Astrocyte (in vitro differentiated cells and primary cell): ENCODE measurements around the gene ETV6. TPM values are rescaled to one million over a fixed set of nuclear protein-coding genes. Genes with fewer than 3 reads are reported as not detected.
A peak's percentile ranks its signal among the peaks of the same experiment; 100 is the strongest.

ENCODE experiments used
- DNase-seq: peaks from one replicate; pipeline ENCODE4 v3.0.0-alpha.2; 2010; ENCODE audit warnings: low read depth
- FAIRE-seq: peaks from 2 replicates; lab custom pipeline; 2011; peaks lifted over from hg19 to GRCh38; lab: Jason Lieb, UNC
- H2AFZ ChIP-seq: 2 replicates; pipeline ENCODE4 v1.6.0; 2012; ENCODE audit warnings: low read depth, low read length, inconsistent platforms
- H3K27ac ChIP-seq: 2 replicates; pipeline ENCODE4 v1.5.1; 2011; ENCODE audit warnings: low read depth, low read length, inconsistent platforms
- H3K27me3 ChIP-seq: 2 replicates; pipeline ENCODE4 v1.6.0; 2011; ENCODE audit warnings: low read length, inconsistent platforms; ENCODE audit not compliant: insufficient read depth
- H3K36me3 ChIP-seq: 2 replicates; pipeline ENCODE4 v1.5.1; 2011; ENCODE audit warnings: low read length, inconsistent platforms; ENCODE audit not compliant: insufficient read depth
- H3K4me1 ChIP-seq: 2 replicates; pipeline ENCODE4 v1.5.1; 2011; ENCODE audit warnings: low read length, inconsistent platforms; ENCODE audit not compliant: insufficient read depth
- H3K4me2 ChIP-seq: 2 replicates; pipeline ENCODE4 v1.6.0; 2012; ENCODE audit warnings: low read length, inconsistent platforms
- H3K4me3 ChIP-seq: 2 replicates; pipeline ENCODE4 v1.5.1; 2011; ENCODE audit warnings: low read depth, mild to moderate bottlenecking, low read length, inconsistent platforms; ENCODE audit not compliant: insufficient read depth
- H3K79me2 ChIP-seq: 2 replicates; pipeline ENCODE4 v1.6.0; 2012; ENCODE audit warnings: mild to moderate bottlenecking, low read length, inconsistent platforms; ENCODE audit not compliant: insufficient read depth
- H3K9ac ChIP-seq: 2 replicates; pipeline ENCODE4 v1.6.0; 2012; ENCODE audit warnings: mild to moderate bottlenecking, low read length, inconsistent platforms
- H3K9me3 ChIP-seq: 2 replicates; pipeline ENCODE4 v1.5.1; 2012; ENCODE audit warnings: low read depth, mild to moderate bottlenecking, low read length, inconsistent platforms; ENCODE audit not compliant: insufficient read depth
- H4K20me1 ChIP-seq: 2 replicates; pipeline ENCODE4 v1.6.0; 2012; ENCODE audit warnings: low read length, inconsistent platforms; ENCODE audit not compliant: insufficient read depth
- H3K27ac Mint-ChIP-seq: one replicate; pipeline ENCODE4 v1.8.0; 2021; ENCODE audit warnings: mild to moderate bottlenecking, mixed read lengths; ENCODE audit not compliant: unreplicated experiment
- H3K27me3 Mint-ChIP-seq: one replicate; pipeline ENCODE4 v1.8.0; 2021; ENCODE audit warnings: low read depth, mixed read lengths; ENCODE audit not compliant: unreplicated experiment
- H3K36me3 Mint-ChIP-seq: one replicate; pipeline ENCODE4 v1.8.0; 2021; ENCODE audit warnings: low read depth, mixed read lengths; ENCODE audit not compliant: unreplicated experiment
- H3K4me1 Mint-ChIP-seq: one replicate; pipeline ENCODE4 v1.8.0; 2021; ENCODE audit warnings: low read depth, mixed read lengths; ENCODE audit not compliant: unreplicated experiment
- H3K4me3 Mint-ChIP-seq: one replicate; pipeline ENCODE4 v1.8.0; 2021; ENCODE audit warnings: mild to moderate bottlenecking, moderate library complexity, mixed read lengths; ENCODE audit not compliant: unreplicated experiment
- H3K9me3 Mint-ChIP-seq: one replicate; pipeline ENCODE4 v1.8.0; 2021; ENCODE audit warnings: mild to moderate bottlenecking, mixed read lengths; ENCODE audit not compliant: unreplicated experiment
- CTCF ChIP-seq: IDR thresholded peaks from 2 replicates; pipeline ENCODE4 v1.5.1; 2011; ENCODE audit warnings: low read depth, mild to moderate bottlenecking, inconsistent platforms, low read length, moderate library complexity; ENCODE audit not compliant: insufficient read depth
- EZH2 ChIP-seq: IDR thresholded peaks from 2 replicates; pipeline ENCODE4 v1.6.1; 2012; ENCODE audit warnings: mild to moderate bottlenecking, low read length, inconsistent platforms; ENCODE audit not compliant: insufficient read depth
- total RNA-seq: library from RNA; stranded (reverse); gene quantifications from 2 replicates; pipeline ENCODE4 v1.2.1, GENCODE V29; 2021

Gene ETV6
- total RNA-seq, 1 donor from 2014 or later, result 41.2 TPM

GRCh38 chr12:11822081-11822834 lies 172.8 kb downstream of the ETV6 start:
- peak overlapping the region; percentile 75 for H3K9ac ChIP-seq
- peak; percentile 77 for DNase-seq
- peak overlapping the region; percentile 39 for H3K4me3 ChIP-seq
- Mint-ChIP-seq H3K27me3 (no peaks in the 10 kb centered on the region), H3K4me3 (peak overlapping the region; percentile 43), H3K36me3 (peaks cover 11% of the 10 kb centered on the region), H3K27ac (peak overlapping the region; percentile 92), H3K9me3 (no peaks in the 10 kb centered on the region), H3K4me1 (peaks cover 51% of the 10 kb centered on the region)
- H2AFZ ChIP-seq, result no peak overlapping the region
- H3K4me1 ChIP-seq, result peaks cover 35% of the 10 kb centered on the region
- H3K4me2 ChIP-seq, result peak overlapping the region; percentile 80
- TF ChIP-seq EZH2, result no peak
- TF ChIP-seq CTCF, result no peak
- peak overlapping the region; percentile 88 for H3K27ac ChIP-seq
- H4K20me1 ChIP-seq, result peaks cover 5% of the 10 kb centered on the region
- H3K9me3 ChIP-seq, result no peaks in the 10 kb centered on the region
- no peaks in the 10 kb centered on the region for H3K27me3 ChIP-seq
- peaks cover 16% of the 10 kb centered on the region for H3K79me2 ChIP-seq
- no peaks in the 10 kb centered on the region for H3K36me3 ChIP-seq
- peak; percentile 67 for FAIRE-seq

DNA sequence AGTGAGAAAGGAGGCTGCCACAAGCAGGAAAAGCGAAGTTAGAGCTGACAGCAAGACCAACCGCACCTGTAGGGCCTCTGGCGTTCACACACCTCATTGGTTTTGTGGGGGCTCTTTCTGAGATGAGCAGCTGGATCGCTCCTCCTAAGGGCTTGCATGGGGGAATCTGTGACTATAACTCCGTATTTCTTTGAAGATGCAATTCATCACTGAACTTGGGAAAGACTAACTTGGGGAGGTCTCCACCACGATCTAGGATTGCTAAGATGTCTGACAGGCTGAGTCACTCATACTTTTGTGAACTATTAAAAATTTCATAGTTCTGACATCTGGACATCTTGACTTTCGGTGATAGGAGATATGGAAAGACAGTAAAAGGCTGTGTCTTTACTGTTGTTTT lies 173.6 kb downstream of the ETV6 start:
- peak overlapping the region; percentile 75 for H3K9ac ChIP-seq

More for the DNA sequence above, 173.6 kb downstream of the ETV6 start:
- TF ChIP-seq EZH2, result no peak
- TF ChIP-seq CTCF, result no peak
- no peak overlapping the region for H2AFZ ChIP-seq
- Mint-ChIP-seq H3K4me3 (peak overlapping the region; percentile 7), H3K27me3 (no peaks in the 10 kb centered on the region), H3K9me3 (no peaks in the 10 kb centered on the region), H3K36me3 (peaks cover 11% of the 10 kb centered on the region), H3K27ac (peak overlapping the region; percentile 92), H3K4me1 (peaks cover 46% of the 10 kb centered on the region)
- peaks cover 5% of the 10 kb centered on the region for H4K20me1 ChIP-seq
- peaks cover 17% of the 10 kb centered on the region for H3K79me2 ChIP-seq
- no peaks in the 10 kb centered on the region for H3K36me3 ChIP-seq
- peak overlapping the region; percentile 39 for H3K4me3 ChIP-seq
- peaks cover 40% of the 10 kb centered on the region for H3K4me1 ChIP-seq
- peak overlapping the region; percentile 88 for H3K27ac ChIP-seq
- peak overlapping the region; percentile 80 for H3K4me2 ChIP-seq
- no peaks in the 10 kb centered on the region for H3K9me3 ChIP-seq
- no peaks in the 10 kb centered on the region for H3K27me3 ChIP-seq
- FAIRE-seq, result peak; percentile 74
- DNase-seq, result peak; percentile 90
